OCI-LY7 (cell line): ENCODE data around the gene YY1. TPM values are rescaled to one million over a fixed set of nuclear protein-coding genes. Genes with fewer than 3 reads are reported as not detected.

Experiments used
- BruUV-seq: library from RNA; stranded (reverse); fragments of 400-500 nt; replicated peaks from 2 replicates; lab custom pipeline; 2021; lab: Mats Ljungman, UMichigan
- CTCF ChIA-PET: fragments of 300-600 bp; sonication (Branson Sonifier 250); formaldehyde crosslinking; loops from one replicate; lab custom pipeline; 2022; ENCODE audit warnings: antibody characterized with exemption; ENCODE audit not compliant: unreplicated experiment; lab: Charles Lee
- POLR2A ChIA-PET: fragments of 300-600 bp; sonication (Branson Sonifier 250); formaldehyde crosslinking; loops from one replicate; lab custom pipeline; 2022; ENCODE audit warnings: antibody characterized with exemption; lab: Charles Lee
- DNase-seq: peaks from one replicate; pipeline ENCODE4 v3.0.0-alpha.2; 2015; ENCODE audit warnings: low spot score
- H2AFZ ChIP-seq: fragments of 200-600 bp; sonication (generic), shearing (Covaris generic); 2 replicates; pipeline ENCODE4 v1.6.1; 2014; ENCODE audit warnings: mild to moderate bottlenecking, antibody characterized with exemption, low read length, moderate library complexity
- H3K27ac ChIP-seq: fragments of 200-600 bp; sonication (generic); 2 replicates; pipeline ENCODE4 v1.5.1; 2014; ENCODE audit warnings: mixed run types, low read depth, mild to moderate bottlenecking, moderate library complexity, low read length, inconsistent platforms; ENCODE audit not compliant: poor library complexity, severe bottlenecking
- H3K36me3 ChIP-seq: fragments of 200-600 bp; sonication (generic); 2 replicates; pipeline ENCODE4 v1.6.1; 2014; ENCODE audit warnings: mild to moderate bottlenecking, antibody characterized with exemption, low read length, moderate library complexity, mixed read lengths; ENCODE audit not compliant: insufficient read depth
- H3K4me1 ChIP-seq: fragments of 200-600 bp; sonication (generic); 2 replicates; pipeline ENCODE4 v1.5.1; 2014; ENCODE audit warnings: mild to moderate bottlenecking, low read length; ENCODE audit not compliant: insufficient read depth, poor library complexity, severe bottlenecking
- H3K4me2 ChIP-seq: fragments of 200-600 bp; sonication (generic); 2 replicates; pipeline ENCODE4 v1.6.1; 2014; ENCODE audit warnings: mild to moderate bottlenecking, low read length
- H3K4me3 ChIP-seq: fragments of 200-600 bp; sonication (generic); 2 replicates; pipeline ENCODE4 v1.5.1; 2014; ENCODE audit warnings: mild to moderate bottlenecking, low read depth, low read length; ENCODE audit not compliant: poor library complexity, severe bottlenecking
- H3K79me2 ChIP-seq: fragments of 200-600 bp; sonication (generic); 2 replicates; pipeline ENCODE4 v1.6.1; 2016; ENCODE audit warnings: low read depth, mild to moderate bottlenecking, low read length, moderate library complexity, mixed read lengths; ENCODE audit not compliant: insufficient read depth
- H3K9me2 ChIP-seq: fragments of 200-600 bp; sonication (generic); 2 replicates; pipeline ENCODE4 v1.6.1; 2016; ENCODE audit warnings: mild to moderate bottlenecking, low read length, mixed read lengths; ENCODE audit not compliant: insufficient read depth
- H3K9me3 ChIP-seq: fragments of 200-600 bp; sonication (generic); 2 replicates; pipeline ENCODE4 v1.6.1; 2014; ENCODE audit warnings: mild to moderate bottlenecking, mixed run types, low read length, mixed read lengths
- H4K20me1 ChIP-seq: fragments of 200-600 bp; sonication (generic); 2 replicates; pipeline ENCODE4 v1.6.1; 2014; ENCODE audit warnings: mild to moderate bottlenecking, antibody characterized with exemption, low read length, moderate library complexity, mixed read lengths; ENCODE audit not compliant: insufficient read depth
- EZH2phosphoT487 ChIP-seq: fragments of 200-600 bp; sonication (generic); IDR thresholded peaks from 2 replicates; pipeline ENCODE4 v1.6.1; 2018; ENCODE audit warnings: low read depth, borderline replicate concordance, mild to moderate bottlenecking, mixed run types, antibody characterized with exemption, low read length, moderate library complexity, mixed read lengths
- intact Hi-C: fragments of 100-400 bp; cut with micrococcal nuclease; formaldehyde crosslinking; loops from one replicate; pipeline ENCODE4 v1.10.0; 2022; ENCODE audit not compliant: unreplicated experiment
- total RNA-seq, 2 experiments: library from RNA; depleted of rRNA in 1 of 2; stranded (reverse); fragments of >200 nt in 1 of 2; shearing (Covaris generic) in 1 of 2; gene quantifications; 2 replicates each; pipeline ENCODE4 v1.2.3, GENCODE V29; 2014 to 2022
- TF ChIP-seq, protein P1 (sequence below): fragments of 200-600 bp; sonication (generic); conservative IDR thresholded peaks from 2 replicates; pipeline ENCODE4 v1.5.1; 2014; ENCODE audit warnings: mild to moderate bottlenecking, antibody characterized with exemption, low read length, moderate library complexity, mixed read lengths

Gene YY1
- total RNA-seq, 2 experiments from 2014 or later, result 59.9 to 140 TPM

DNA sequence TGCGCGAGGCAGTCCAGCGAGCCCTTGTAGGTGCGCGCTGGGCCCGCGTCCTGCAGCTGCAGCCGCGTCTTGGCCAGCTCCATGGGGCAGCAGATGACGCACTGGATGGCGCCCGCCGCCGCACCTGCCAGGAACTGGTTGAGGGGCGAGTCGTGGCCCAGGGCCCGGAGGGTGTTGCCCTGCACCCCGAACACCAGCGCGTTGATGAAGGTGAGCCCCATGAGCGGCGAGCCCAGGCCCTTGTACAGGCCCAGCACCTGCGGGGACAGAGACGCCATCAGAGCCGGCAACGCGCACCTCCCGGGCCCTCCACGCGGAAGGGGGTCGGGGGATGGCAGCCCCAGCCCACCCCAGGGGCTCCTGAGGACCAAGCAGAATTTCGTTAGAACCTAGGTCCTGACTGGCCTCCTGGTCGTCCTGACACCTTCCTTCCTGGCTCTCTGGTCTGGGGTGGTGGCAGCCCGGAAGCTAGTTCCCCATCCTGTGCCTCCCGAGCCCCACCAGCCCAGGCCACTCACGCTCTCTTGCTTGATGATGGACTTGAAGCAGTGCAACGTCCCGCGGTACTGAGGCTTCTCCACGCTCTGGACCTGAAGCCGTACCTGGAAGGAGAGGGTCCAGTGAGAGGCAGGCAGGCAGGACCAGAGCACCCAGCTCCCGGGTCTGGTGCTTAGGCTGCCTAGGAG lies 54.0 kb downstream of the YY1 start:
- no peak for DNase-seq
- Histone ChIP-seq H3K36me3 (no peaks in the 10 kb centered on the region), H3K79me2 (no peaks in the 10 kb centered on the region), H3K4me2 (no peak overlapping the region), H2AFZ (no peak overlapping the region), H3K9me3 (no peaks in the 10 kb centered on the region), H3K4me1 (peaks cover 12% of the 10 kb centered on the region), H4K20me1 (no peaks in the 10 kb centered on the region), H3K4me3 (no peak overlapping the region), H3K9me2 (no peaks in the 10 kb centered on the region), H3K27ac (no peak overlapping the region)
- no TSS peak for BruUV-seq
- intact Hi-C loops, result no loop called here
- TF ChIP-seq, protein P1, sequence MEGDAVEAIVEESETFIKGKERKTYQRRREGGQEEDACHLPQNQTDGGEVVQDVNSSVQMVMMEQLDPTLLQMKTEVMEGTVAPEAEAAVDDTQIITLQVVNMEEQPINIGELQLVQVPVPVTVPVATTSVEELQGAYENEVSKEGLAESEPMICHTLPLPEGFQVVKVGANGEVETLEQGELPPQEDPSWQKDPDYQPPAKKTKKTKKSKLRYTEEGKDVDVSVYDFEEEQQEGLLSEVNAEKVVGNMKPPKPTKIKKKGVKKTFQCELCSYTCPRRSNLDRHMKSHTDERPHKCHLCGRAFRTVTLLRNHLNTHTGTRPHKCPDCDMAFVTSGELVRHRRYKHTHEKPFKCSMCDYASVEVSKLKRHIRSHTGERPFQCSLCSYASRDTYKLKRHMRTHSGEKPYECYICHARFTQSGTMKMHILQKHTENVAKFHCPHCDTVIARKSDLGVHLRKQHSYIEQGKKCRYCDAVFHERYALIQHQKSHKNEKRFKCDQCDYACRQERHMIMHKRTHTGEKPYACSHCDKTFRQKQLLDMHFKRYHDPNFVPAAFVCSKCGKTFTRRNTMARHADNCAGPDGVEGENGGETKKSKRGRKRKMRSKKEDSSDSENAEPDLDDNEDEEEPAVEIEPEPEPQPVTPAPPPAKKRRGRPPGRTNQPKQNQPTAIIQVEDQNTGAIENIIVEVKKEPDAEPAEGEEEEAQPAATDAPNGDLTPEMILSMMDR, result no peak
- TF ChIP-seq EZH2phosphoT487, result no peak
- POLR2A ChIA-PET, result no interaction called here
- CTCF ChIA-PET, result no interaction called here

- Histone ChIP-seq H3K36me3 (no peaks in the 10 kb centered on the region), H4K20me1 (no peaks in the 10 kb centered on the region), H3K9me2 (no peaks in the 10 kb centered on the region), H2AFZ (no peak overlapping the region), H3K27ac (no peak overlapping the region), H3K4me1 (peaks cover 14% of the 10 kb centered on the region), H3K4me2 (no peak overlapping the region), H3K9me3 (no peaks in the 10 kb centered on the region), H3K79me2 (no peaks in the 10 kb centered on the region), H3K4me3 (no peak overlapping the region)
- no peak for TF ChIP-seq EZH2phosphoT487
- TF ChIP-seq, protein P1, result no peak
- CTCF ChIA-PET, result no interaction called here
- DNase-seq, result no peak
- intact Hi-C loops, result no loop called here
- POLR2A ChIA-PET, result interaction anchor here (1.4 kb wide), 1 partner anchor 8 kb away, joined by 4 read pairs; no protein-coding TSS in a partner anchor
- BruUV-seq, result no TSS peak
These were observed 54.7 kb downstream of the YY1 start for GRCh38 chr14:100293497-100294212.
